Sciatic nerve (tissue), 2 donors: Measurements from ENCODE around the gene DUSP22. TPM values are rescaled to one million over a fixed set of nuclear protein-coding genes. Genes with fewer than 3 reads are reported as not detected.

Source experiments
- ATAC-seq: fragments of 200-7000 bp; cut with Tn5 transposase; one replicate; pipeline ENCODE4 v1.9.1; 2020; ENCODE audit warnings: mild to moderate bottlenecking, moderate library complexity
- DNase-seq: peaks from one replicate; pipeline ENCODE4 v3.0.0-alpha.2; 2020; ENCODE audit warnings: low spot score
- intact Hi-C: fragments of 100-400 bp; cut with DNase I; formaldehyde crosslinking; loops from one replicate; pipeline ENCODE4 v1.14.2; 2022
- total RNA-seq: library from RNA; stranded (reverse); fragmentation: NEBNext Ultra II Directional; extraction: Animal tissue kit (Norgen Biotek cat#: 25700); gene quantifications from one replicate; pipeline ENCODE4 v1.2.1, GENCODE V29; 2021
- donor health status: DM: no; HTN: no; CAD: no.
- donor health status: DM: no; HTN: no; CAD: no.

DUSP22 gene
- total RNA-seq, 1 donor from 2014 or later = 62.2 TPM

- DNase-seq (no peak), ATAC-seq (no peak)
- intact Hi-C loops = no loop called here
Observed at GRCh38 chr6:305371-306206, 13.3 kb downstream of the DUSP22 start.

- intact Hi-C loops = no loop called here
- DNase-seq (no peak), ATAC-seq (no peak)
Observed at GRCh38 chr6:306641-307061, 14.4 kb downstream of the DUSP22 start.

- intact Hi-C loops = no loop called here
- no peak for DNase-seq
- ATAC-seq = peak; percentile 66
Observed at GRCh38 chr6:307065-307814, 15.0 kb downstream of the DUSP22 start.

GRCh38 chr6:307874-308273 lies 15.6 kb downstream of the DUSP22 start:
- intact Hi-C loops = no loop called here
- ATAC-seq (no peak), DNase-seq (no peak)

GRCh38 chr6:308307-308706 lies 16.0 kb downstream of the DUSP22 start:
- no peak for ATAC-seq
- intact Hi-C loops = no loop called here
- no peak for DNase-seq

GRCh38 chr6:308768-309167 lies 16.5 kb downstream of the DUSP22 start:
- ATAC-seq (no peak), DNase-seq (no peak)
- intact Hi-C loops = no loop called here

- ATAC-seq = no peak
- intact Hi-C loops = no loop called here
- no peak for DNase-seq
Observed at GRCh38 chr6:309947-310346, 17.7 kb downstream of the DUSP22 start.

GRCh38 chr6:310671-311070 lies 18.4 kb downstream of the DUSP22 start:
- intact Hi-C loops = no loop called here
- DNase-seq (no peak), ATAC-seq (no peak)

GRCh38 chr6:311679-312220 lies 19.5 kb downstream of the DUSP22 start:
- intact Hi-C loops = no loop called here
- ATAC-seq = no peak
- DNase-seq = peak; percentile 59

GRCh38 chr6:313087-313486 lies 20.8 kb downstream of the DUSP22 start:
- ATAC-seq = peak; percentile 71
- intact Hi-C loops = no loop called here
- DNase-seq = peak; percentile 67

- intact Hi-C loops = no loop called here
- ATAC-seq (no peak), DNase-seq (peak; percentile 62)
Observed at GRCh38 chr6:313917-314316, 21.6 kb downstream of the DUSP22 start.

- intact Hi-C loops = no loop called here
- ATAC-seq (no peak), DNase-seq (peak; percentile 26)
Observed at GRCh38 chr6:314377-314776, 22.1 kb downstream of the DUSP22 start.

- no peak for ATAC-seq
- DNase-seq = peak; percentile 47
- intact Hi-C loops = no loop called here
Observed at GRCh38 chr6:315226-315625, 22.9 kb downstream of the DUSP22 start.

- ATAC-seq (no peak), DNase-seq (peak; percentile 52)
- intact Hi-C loops = no loop called here
Observed at GRCh38 chr6:315921-316752, 23.9 kb downstream of the DUSP22 start.

GRCh38 chr6:316753-317038 lies 24.4 kb downstream of the DUSP22 start:
- intact Hi-C loops = no loop called here
- no peak for ATAC-seq
- DNase-seq = no peak

GRCh38 chr6:317060-317447 lies 24.8 kb downstream of the DUSP22 start:
- intact Hi-C loops = no loop called here
- ATAC-seq (no peak), DNase-seq (peak; percentile 56)

- ATAC-seq = no peak
- intact Hi-C loops = no loop called here
- peak; percentile 60 for DNase-seq
Observed at GRCh38 chr6:317448-318144, 25.3 kb downstream of the DUSP22 start.

- DNase-seq (peak; percentile 51), ATAC-seq (no peak)
- intact Hi-C loops = no loop called here
Observed at GRCh38 chr6:318243-318890, 26.1 kb downstream of the DUSP22 start.
